A673 (cell line): ENCODE measurements around the gene MVB12B. TPM values are rescaled to one million over a fixed set of nuclear protein-coding genes. Genes with fewer than 3 reads are reported as not detected.

Source experiments
- BruUV-seq: library from RNA; stranded (reverse); fragments of 400-500 nt; replicated peaks from 2 replicates; lab custom pipeline; 2021; lab: Mats Ljungman, UMichigan
- CTCF ChIA-PET: fragments of 300-600 bp; sonication (Branson Sonifier 250); formaldehyde crosslinking; loops from one replicate; lab custom pipeline; 2022; ENCODE audit warnings: antibody characterized with exemption; lab: Charles Lee
- POLR2A ChIA-PET: fragments of 300-600 bp; sonication (Branson Sonifier 250); formaldehyde crosslinking; loops from one replicate; lab custom pipeline; 2022; ENCODE audit warnings: antibody characterized with exemption; ENCODE audit not compliant: low non-redundant PET; lab: Charles Lee
- DNase-seq: peaks from one replicate; pipeline ENCODE4 v3.0.0-alpha.2; 2015; ENCODE audit warnings: low spot score
- H3K27ac ChIP-seq: fragments of 200-600 bp; sonication (generic); 2 replicates; pipeline ENCODE4 v1.5.1; 2016; ENCODE audit warnings: mixed run types, low read depth, mild to moderate bottlenecking, mixed read lengths, antibody characterized with exemption, low read length; ENCODE audit not compliant: poor library complexity, severe bottlenecking
- H3K27me3 ChIP-seq: fragments of 200-600 bp; sonication (generic); replicated peaks from 2 replicates; pipeline ENCODE4 v1.6.1; 2017; ENCODE audit warnings: mixed run types, low read depth, mild to moderate bottlenecking, mixed read lengths, antibody characterized with exemption, low read length; ENCODE audit not compliant: insufficient read depth, poor library complexity
- H3K36me3 ChIP-seq: fragments of 200-600 bp; sonication (generic); 2 replicates; pipeline ENCODE4 v1.6.1; 2016; ENCODE audit warnings: mixed run types, mild to moderate bottlenecking, mixed read lengths, antibody characterized with exemption, low read length; ENCODE audit not compliant: insufficient read depth, poor library complexity, severe bottlenecking
- H3K4me1 ChIP-seq: fragments of 200-600 bp; sonication (generic); 2 replicates; pipeline ENCODE4 v1.6.1; 2017; ENCODE audit warnings: mixed run types, mild to moderate bottlenecking, mixed read lengths, antibody characterized with exemption, low read length; ENCODE audit not compliant: insufficient read depth, poor library complexity, severe bottlenecking
- H3K4me3 ChIP-seq: fragments of 200-600 bp; sonication (generic); 2 replicates; pipeline ENCODE4 v1.5.1; 2016; ENCODE audit warnings: low read depth, mixed run types, mild to moderate bottlenecking, mixed read lengths, low read length; ENCODE audit not compliant: poor library complexity, severe bottlenecking
- H3K9me3 ChIP-seq: fragments of 200-600 bp; sonication (generic); 2 replicates; pipeline ENCODE4 v1.6.1; 2016; ENCODE audit warnings: mixed run types, low read depth, mild to moderate bottlenecking, mixed read lengths, antibody characterized with exemption, low read length; ENCODE audit not compliant: poor library complexity, severe bottlenecking
- EZH2 ChIP-seq: fragments of 200-600 bp; sonication (generic); IDR thresholded peaks from 2 replicates; pipeline ENCODE4 v1.6.1; 2017; ENCODE audit warnings: borderline replicate concordance, low read depth, mild to moderate bottlenecking, mixed read lengths, antibody characterized with exemption, low read length; ENCODE audit not compliant: poor library complexity, severe bottlenecking
- intact Hi-C: fragments of 100-400 bp; cut with micrococcal nuclease; formaldehyde crosslinking; loops from one replicate; pipeline ENCODE4 v1.10.0; 2022; ENCODE audit not compliant: unreplicated experiment
- total RNA-seq: library from RNA; stranded (reverse); gene quantifications from 2 replicates; pipeline ENCODE4 v1.2.3, GENCODE V29; 2021
- TF ChIP-seq, protein P1 (sequence below): fragments of 300-800, 200-600 bp; sonication (generic); conservative IDR thresholded peaks from 2 replicates; pipeline ENCODE4 v1.5.1; 2017; ENCODE audit warnings: low read depth, mild to moderate bottlenecking, antibody characterized with exemption, low read length, moderate library complexity, mixed read lengths

MVB12B gene
- total RNA-seq, 1 experiment from 2014 or later = 12.3 TPM

DNA sequence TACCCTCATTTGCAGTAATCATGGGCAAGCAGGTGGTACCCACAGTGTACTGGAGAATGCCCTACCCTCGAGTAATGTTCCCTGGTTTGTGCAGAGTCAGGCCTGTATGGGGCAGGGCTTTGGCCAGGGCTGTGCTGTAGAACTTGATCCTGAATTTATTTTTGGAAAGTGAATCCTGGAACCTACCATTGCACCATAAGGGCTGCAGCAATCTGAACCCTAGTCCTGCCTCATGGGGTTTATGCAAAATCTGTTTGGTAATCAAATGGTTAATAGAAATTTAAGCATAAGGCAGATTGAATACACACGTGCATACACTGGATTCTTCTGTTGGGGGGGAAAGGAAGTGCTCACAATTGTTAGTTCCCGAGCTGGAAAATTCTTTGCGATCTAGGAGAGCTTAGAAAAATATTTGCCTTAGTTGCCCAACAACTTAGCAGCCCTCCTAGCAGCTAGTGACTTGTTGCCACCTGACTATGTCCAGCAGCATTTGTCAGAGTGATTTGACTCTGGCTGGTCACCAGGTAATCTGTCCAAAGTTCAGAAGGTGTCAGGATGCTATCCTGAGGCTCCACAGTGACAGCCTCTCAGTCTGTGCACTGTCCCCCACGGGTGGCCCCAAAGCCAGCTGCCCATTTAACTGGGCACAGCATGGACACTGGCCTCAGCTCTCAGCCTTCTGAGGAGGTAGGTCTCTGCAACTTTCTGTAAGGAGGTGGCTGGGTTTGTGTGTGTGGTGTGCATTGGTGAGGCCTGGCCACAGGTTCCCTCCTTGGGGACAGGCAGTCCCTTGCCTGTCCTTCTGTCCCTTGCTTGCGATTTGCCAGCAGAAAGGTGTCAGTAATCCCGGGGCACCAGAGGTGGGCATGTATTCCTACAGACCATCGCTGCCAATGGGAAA is 8.3 kb downstream of the MVB12B start:
- Histone ChIP-seq H3K27ac (no peak overlapping the region), H3K27me3 (no peaks in the 10 kb centered on the region), H3K4me1 (peaks cover 5% of the 10 kb centered on the region), H3K36me3 (no peaks in the 10 kb centered on the region), H3K9me3 (no peaks in the 10 kb centered on the region), H3K4me3 (no peak overlapping the region)
- no peak for DNase-seq
- ChIA-PET POLR2A (no interaction called here), CTCF (no interaction called here)
- intact Hi-C loops = no loop called here
- BruUV-seq = no TSS peak
- TF ChIP-seq, protein P1, sequence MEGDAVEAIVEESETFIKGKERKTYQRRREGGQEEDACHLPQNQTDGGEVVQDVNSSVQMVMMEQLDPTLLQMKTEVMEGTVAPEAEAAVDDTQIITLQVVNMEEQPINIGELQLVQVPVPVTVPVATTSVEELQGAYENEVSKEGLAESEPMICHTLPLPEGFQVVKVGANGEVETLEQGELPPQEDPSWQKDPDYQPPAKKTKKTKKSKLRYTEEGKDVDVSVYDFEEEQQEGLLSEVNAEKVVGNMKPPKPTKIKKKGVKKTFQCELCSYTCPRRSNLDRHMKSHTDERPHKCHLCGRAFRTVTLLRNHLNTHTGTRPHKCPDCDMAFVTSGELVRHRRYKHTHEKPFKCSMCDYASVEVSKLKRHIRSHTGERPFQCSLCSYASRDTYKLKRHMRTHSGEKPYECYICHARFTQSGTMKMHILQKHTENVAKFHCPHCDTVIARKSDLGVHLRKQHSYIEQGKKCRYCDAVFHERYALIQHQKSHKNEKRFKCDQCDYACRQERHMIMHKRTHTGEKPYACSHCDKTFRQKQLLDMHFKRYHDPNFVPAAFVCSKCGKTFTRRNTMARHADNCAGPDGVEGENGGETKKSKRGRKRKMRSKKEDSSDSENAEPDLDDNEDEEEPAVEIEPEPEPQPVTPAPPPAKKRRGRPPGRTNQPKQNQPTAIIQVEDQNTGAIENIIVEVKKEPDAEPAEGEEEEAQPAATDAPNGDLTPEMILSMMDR = no peak
- TF ChIP-seq EZH2 = no peak

DNA sequence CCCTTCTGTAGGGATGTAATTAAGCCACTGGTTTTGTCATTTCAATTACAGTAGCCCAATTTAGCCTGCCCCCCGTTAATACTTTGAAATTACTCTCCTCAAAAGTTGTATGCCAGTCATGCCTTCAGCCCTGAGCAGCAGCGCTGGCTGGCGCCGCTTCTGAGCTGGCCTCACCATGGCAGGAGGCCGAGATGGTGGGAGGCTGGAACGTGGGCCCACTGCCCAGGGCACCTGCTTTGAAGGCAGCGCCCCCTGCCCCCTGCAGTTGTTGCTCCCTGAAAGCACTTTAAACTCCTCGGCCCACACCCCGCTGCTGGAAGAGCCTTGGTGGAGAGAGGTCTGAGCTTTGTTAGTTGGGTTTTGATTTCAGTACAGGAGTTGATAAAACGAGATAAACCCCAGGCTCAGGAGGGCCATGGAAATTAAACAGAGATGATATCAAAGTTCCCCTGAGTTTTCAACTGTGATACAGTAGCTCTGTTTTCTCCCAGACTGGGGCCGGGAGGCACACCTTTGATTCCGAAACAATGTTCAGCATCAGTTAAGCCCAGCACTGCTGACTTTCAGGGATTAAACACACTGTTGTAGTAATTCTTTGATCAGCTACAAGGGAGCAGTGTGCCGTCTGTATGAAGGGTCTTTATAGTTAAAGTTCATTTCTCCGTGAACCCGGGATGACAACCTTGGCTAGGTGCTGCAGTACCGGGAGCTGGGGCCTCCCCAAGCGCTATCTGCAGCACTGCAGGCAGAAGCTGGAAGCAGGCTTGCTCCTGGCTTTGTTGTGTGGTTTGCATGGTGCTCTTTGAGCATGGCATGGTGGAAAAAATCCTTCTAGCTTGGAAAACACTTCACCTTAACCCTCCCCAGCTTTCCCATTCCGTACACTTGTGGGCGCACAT is 9.5 kb downstream of the MVB12B start:
- peaks cover 5% of the 10 kb centered on the region for H3K4me1 ChIP-seq
- ChIA-PET CTCF (no interaction called here), POLR2A (no interaction called here)
- TF ChIP-seq, protein P1 = no peak
- TF ChIP-seq EZH2 = no peak
- H3K27ac ChIP-seq = no peak overlapping the region
- no peaks in the 10 kb centered on the region for H3K36me3 ChIP-seq
- no peaks in the 10 kb centered on the region for H3K27me3 ChIP-seq
- intact Hi-C loops = no loop called here
- H3K4me3 ChIP-seq = no peak overlapping the region
- no peaks in the 10 kb centered on the region for H3K9me3 ChIP-seq
- no peak for DNase-seq
- no TSS peak for BruUV-seq

DNA sequence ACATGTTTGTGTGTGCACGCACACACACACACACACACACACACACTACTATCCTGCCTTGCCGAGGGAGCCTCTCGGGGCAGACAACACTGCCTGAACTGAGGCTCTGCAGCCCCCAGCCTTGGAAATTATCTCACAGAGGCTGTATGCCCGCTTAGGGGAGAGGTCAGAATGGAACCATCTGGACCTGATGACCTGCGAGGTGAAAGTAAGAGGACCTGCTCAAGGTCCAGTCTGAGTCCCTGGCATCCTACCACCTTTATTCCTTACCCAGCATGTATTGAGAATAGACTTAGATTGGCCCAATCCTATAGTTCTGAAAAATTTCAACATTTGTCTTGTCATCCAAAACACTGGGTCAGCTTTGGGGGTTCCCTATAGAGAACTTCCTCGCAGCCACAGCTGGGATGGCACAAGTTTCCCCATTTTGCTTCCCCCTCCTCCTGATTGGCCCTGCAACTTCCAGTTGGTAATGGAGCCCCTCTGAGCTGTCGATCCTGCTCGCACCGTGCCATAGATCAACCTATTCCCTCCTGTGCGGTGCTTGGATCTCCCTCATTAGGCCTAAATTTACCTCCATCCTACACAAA is 10.2 kb downstream of the MVB12B start:
- ChIA-PET CTCF (no interaction called here), POLR2A (no interaction called here)
- Histone ChIP-seq H3K4me1 (peaks cover 13% of the 10 kb centered on the region), H3K4me3 (no peak overlapping the region), H3K27me3 (no peaks in the 10 kb centered on the region), H3K36me3 (no peaks in the 10 kb centered on the region), H3K9me3 (no peaks in the 10 kb centered on the region), H3K27ac (no peak overlapping the region)
- DNase-seq = no peak
- BruUV-seq = no TSS peak
- TF ChIP-seq, protein P1 = no peak
- TF ChIP-seq EZH2 = no peak
- intact Hi-C loops = no loop called here
